Testis (tissue), 3 donors: Measurements from ENCODE around the gene FBP2. TPM values are rescaled to one million over a fixed set of nuclear protein-coding genes. Genes with fewer than 3 reads are reported as not detected.
"Not testable (repeated sequence)": the region's sequence is repeated elsewhere in the genome, so short reads cannot be mapped to it uniquely, and the experiment has no call there.

Source experiments
- DNase-seq: peaks from one replicate; pipeline ENCODE4 v3.0.0-alpha.2; 2019
- H3K27ac ChIP-seq, 2 donors: fragments of 200-600 bp; sonication (generic); one replicate each; pipeline ENCODE4 v1.5.1; 2019
- H3K27me3 ChIP-seq: fragments of 200-600 bp; sonication (generic); one replicate; pipeline ENCODE4 v1.5.1; 2019
- H3K36me3 ChIP-seq: fragments of 200-600 bp; sonication (generic); one replicate; pipeline ENCODE4 v1.5.1; 2017; ENCODE audit warnings: low read depth; ENCODE audit errors: missing control alignments
- H3K4me1 ChIP-seq: fragments of 200-600 bp; sonication (generic); one replicate; pipeline ENCODE4 v1.5.1; 2019
- H3K4me3 ChIP-seq, 2 donors: fragments of 200-600 bp; sonication (generic); one replicate each; pipeline ENCODE4 v1.5.1; 2017 to 2019
- H3K9me3 ChIP-seq: fragments of 200-600 bp; sonication (generic); one replicate; pipeline ENCODE4 v1.5.1; 2017
- CTCF ChIP-seq, 3 experiments: fragments of 450-650 bp in 2 of 3; fragments of 200-600 bp in 1 of 3; sonication (generic) in 1 of 3; IDR thresholded peaks; one replicate each; pipeline ENCODE4 v1.5.1; 2016 to 2019; ENCODE audit warnings: antibody characterized with exemption in 3 of 3, mild to moderate bottlenecking in 2 of 3, moderate library complexity in 1 of 3
- POLR2A ChIP-seq: fragments of 450-650 bp; IDR thresholded peaks from one replicate; pipeline ENCODE4 v1.6.1; 2017; ENCODE audit warnings: antibody characterized with exemption, mild to moderate bottlenecking, moderate library complexity
- WGBS, 2 donors: methylation state at CpG; one replicate each; pipeline ENCODE4 v1.1.5; 2018; 5-methylcytosine and 5-hydroxymethylcytosine counted together
- intact Hi-C: fragments of 100-400 bp; cut with DNase I; formaldehyde crosslinking; loops from one replicate; pipeline ENCODE4 v1.15.1; 2023; ENCODE audit warnings: low total_unique reads
- polyA plus RNA-seq: library from polyadenylated mRNA; stranded (reverse); fragments of 350-450 nt; fragmentation: Illumina TruSeq; extraction: RNeasy Lipid Tissue Mini Kit (QIAGEN cat#74804); gene quantifications from one replicate; pipeline ENCODE4 v1.2.3, GENCODE V29; 2014; ENCODE audit warnings: low read depth, low replicate concordance; ENCODE audit not compliant: insufficient read depth
- total RNA-seq, 2 donors: library from RNA; depleted of rRNA; stranded (reverse); fragments of >200 nt; gene quantifications; one replicate each; pipeline ENCODE4 v1.2.3, GENCODE V29; 2016

FBP2 gene
- total and polyA plus RNA-seq, 3 donors from 2014 or later = 0.74 to 2.5 (median 1.6) TPM

GRCh38 chr9:94603259-94604160, 9.9 kb upstream of the FBP2 start:
- Histone ChIP-seq H3K27ac (no peak overlapping the region), H3K36me3 (no peaks in the 10 kb centered on the region), H3K27me3 (no peaks in the 10 kb centered on the region), H3K4me1 (no peaks in the 10 kb centered on the region), H3K9me3 (no peaks in the 10 kb centered on the region), H3K4me3 (no peak overlapping the region)
- TF ChIP-seq CTCF (IDR thresholded peaks at IDR 0.05) (peak; percentile 46 to 53 (median 49)), POLR2A (no peak)
- WGBS, 2 donors = 37 to 42% methylated on average over 20 to 21 of the region's 21 CpGs
- DNase-seq = peak; percentile 81
- intact Hi-C loops = no loop called here

DNA sequence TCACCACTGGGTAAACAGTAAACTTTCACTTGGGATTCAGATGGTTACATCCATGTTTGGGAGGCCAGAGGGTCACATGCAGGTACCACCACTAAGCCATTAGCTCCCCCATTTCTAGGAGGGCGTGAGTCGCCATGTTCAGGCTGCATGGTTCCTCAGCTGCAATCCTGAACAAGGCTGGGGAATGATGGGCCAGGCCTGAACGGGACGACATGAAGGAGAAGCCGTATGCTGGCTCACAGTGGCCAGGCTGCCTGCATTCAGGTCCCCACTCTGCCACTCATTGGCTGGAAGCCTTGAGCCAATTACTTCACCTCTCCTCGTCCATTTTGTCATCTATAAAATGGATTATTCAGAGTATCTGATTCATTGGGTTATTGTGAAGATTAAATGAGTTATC, 9.0 kb upstream of the FBP2 start:
- intact Hi-C loops = no loop called here
- no peaks in the 10 kb centered on the region for H3K27me3 ChIP-seq
- H3K4me3 ChIP-seq = no peak overlapping the region

GRCh38 chr9:94600715-94601114, 7.1 kb upstream of the FBP2 start:
- Histone ChIP-seq H3K4me3 (no peak overlapping the region), H3K4me1 (no peaks in the 10 kb centered on the region), H3K36me3 (no peaks in the 10 kb centered on the region), H3K27me3 (no peaks in the 10 kb centered on the region), H3K9me3 (no peaks in the 10 kb centered on the region), H3K27ac (no peak overlapping the region)
- TF ChIP-seq POLR2A = no peak
- DNase-seq = no peak
- intact Hi-C loops = no loop called here
- WGBS, 2 donors = 67 to 72% methylated on average over 10 of the region's 10 CpGs

More for the DNA sequence above, 9.0 kb upstream of the FBP2 start:
- Histone ChIP-seq H3K4me1 (no peaks in the 10 kb centered on the region), H3K27ac (no peak overlapping the region), H3K9me3 (no peaks in the 10 kb centered on the region), H3K36me3 (no peaks in the 10 kb centered on the region)
- TF ChIP-seq CTCF (IDR thresholded peaks at IDR 0.05) = no peak
- WGBS, 2 donors = 82 to 89% methylated on average over 6 of the region's 6 CpGs
- no peak for DNase-seq

DNA sequence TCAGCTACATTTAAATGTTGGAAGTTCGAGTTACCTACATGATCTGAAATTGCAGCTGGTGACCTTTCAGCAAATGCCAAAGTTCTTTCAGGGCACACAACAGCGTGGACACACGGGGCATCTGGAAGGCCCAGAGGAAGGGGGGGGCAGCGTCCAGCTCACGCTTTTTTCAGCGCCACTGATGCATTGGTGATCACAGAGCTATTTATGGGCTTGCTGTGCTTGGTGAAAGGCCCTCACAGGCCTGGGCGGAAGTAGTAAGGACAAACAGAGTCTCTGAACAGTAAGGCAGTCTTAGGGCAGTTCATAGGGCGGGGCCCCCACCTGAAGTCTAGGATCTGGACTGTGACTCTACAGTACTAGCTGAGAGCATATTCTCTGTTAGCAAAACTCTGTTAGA, 6.6 kb upstream of the FBP2 start:
- Histone ChIP-seq H3K9me3 (no peaks in the 10 kb centered on the region), H3K36me3 (no peaks in the 10 kb centered on the region), H3K4me3 (no peak overlapping the region), H3K4me1 (no peaks in the 10 kb centered on the region), H3K27ac (no peak overlapping the region), H3K27me3 (no peaks in the 10 kb centered on the region)
- intact Hi-C loops = no loop called here
- TF ChIP-seq POLR2A (no peak), CTCF (IDR thresholded peaks at IDR 0.05) (no peak)
- 90% methylated on average over 8 of the region's 8 CpGs for WGBS, 2 donors
- DNase-seq = no peak

- H3K27ac ChIP-seq = no peak overlapping the region
Observed at GRCh38 chr9:94599102-94599501, 5.5 kb upstream of the FBP2 start.

DNA sequence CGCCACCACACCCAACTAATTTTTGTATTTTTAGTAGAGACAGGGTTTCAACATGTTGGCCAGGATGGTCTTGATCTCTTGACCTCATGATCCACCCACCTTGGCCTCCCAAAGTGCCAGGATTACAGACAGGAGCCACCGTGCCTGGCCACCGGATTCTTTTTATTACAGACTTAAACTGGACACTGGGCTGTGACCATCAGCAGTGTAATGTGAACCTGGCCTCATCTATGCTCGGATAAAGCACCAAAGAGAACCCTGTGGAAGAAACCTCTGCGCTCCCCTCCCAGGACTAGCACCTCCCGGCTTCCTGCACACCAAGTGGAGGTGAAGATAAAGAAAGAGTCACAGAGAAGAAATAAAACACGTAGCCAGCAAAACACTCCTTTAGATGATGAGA, 941 bp downstream of the FBP2 start:
- intact Hi-C loops, DNase-seq, H3K9me3 ChIP-seq, H3K4me3 ChIP-seq, H3K27me3 ChIP-seq, H3K27ac ChIP-seq, H3K4me1 ChIP-seq, H3K36me3 ChIP-seq: not testable (repeated sequence)
- WGBS, 2 donors = 68 to 74% methylated on average over 6 to 7 of the region's 7 CpGs

More at GRCh38 chr9:94599102-94599501, 5.5 kb upstream of the FBP2 start:
- H3K9me3 ChIP-seq = no peaks in the 10 kb centered on the region
- 78 to 81% methylated on average over 5 to 7 of the region's 7 CpGs for WGBS, 2 donors
- H3K4me1 ChIP-seq = no peaks in the 10 kb centered on the region
- no peaks in the 10 kb centered on the region for H3K27me3 ChIP-seq
- TF ChIP-seq POLR2A = no peak
- no peak for TF ChIP-seq CTCF (IDR thresholded peaks at IDR 0.05)
- no peak for DNase-seq
- no peak overlapping the region for H3K4me3 ChIP-seq
- H3K36me3 ChIP-seq = no peaks in the 10 kb centered on the region
- intact Hi-C loops = no loop called here
